HEK293 (cell line): Measurements from ENCODE around the gene OTOP3.

ENCODE experiments used
- CTCF ChIA-PET: fragments of 350-600 bp; formaldehyde crosslinking; extraction: SDS; loops from one replicate; lab custom pipeline; 2021; ENCODE audit warnings: antibody characterized with exemption; lab: Yijun Ruan, JAX
- POLR2A ChIA-PET: fragments of 300-600 bp; formaldehyde crosslinking; extraction: SDS; loops from one replicate; lab custom pipeline; 2020; ENCODE audit warnings: antibody characterized with exemption, inconsistent platforms; lab: Yijun Ruan, JAX
- H3K27ac ChIP-seq: fragments of 200-500 bp; sonication (Bioruptor generic); 2 replicates; pipeline ENCODE4 v1.5.1; 2014; ENCODE audit warnings: low read depth, low read length, control low read depth, inconsistent platforms; ENCODE audit errors: extremely low read depth
- H3K36me3 ChIP-seq, 2 experiments: fragments of 200-500 bp in 1 of 2; sonication (Bioruptor generic) in 1 of 2; 1 replicate in 1 of 2; 2 replicates in 1 of 2; pipeline ENCODE4 v1.5.1; 2014 to 2017; ENCODE audit warnings: inconsistent platforms in 2 of 2, low read length in 2 of 2; ENCODE audit not compliant: control insufficient read depth in 2 of 2, insufficient read depth in 1 of 2
- H3K4me1 ChIP-seq: fragments of 200-500 bp; sonication (Bioruptor generic); 2 replicates; pipeline ENCODE4 v1.5.1; 2014; ENCODE audit warnings: mild to moderate bottlenecking, low read length, inconsistent platforms; ENCODE audit not compliant: control insufficient read depth, insufficient read depth
- H3K4me3 ChIP-seq: 2 replicates; pipeline ENCODE4 v1.5.1; 2011; ENCODE audit warnings: low read depth, mild to moderate bottlenecking, control low read depth, low read length, moderate library complexity
- H3K9me3 ChIP-seq: fragments of 200-500 bp; sonication (Bioruptor generic); 2 replicates; pipeline ENCODE4 v1.5.1; 2014; ENCODE audit warnings: low read depth, low read length, inconsistent platforms; ENCODE audit not compliant: control insufficient read depth, insufficient read depth
- KLF17 ChIP-seq: fragments of 450-650 bp; formaldehyde crosslinking; IDR thresholded peaks from 2 replicates; pipeline ENCODE4 v1.5.1; 2016; ENCODE audit warnings: missing biosample characterization, missing genetic modification characterization
- RBAK ChIP-seq: fragments of 450-650 bp; formaldehyde crosslinking; IDR thresholded peaks from 2 replicates; pipeline ENCODE4 v1.5.1; 2016; ENCODE audit warnings: missing biosample characterization, missing genetic modification characterization
- SALL2 ChIP-seq: fragments of 450-650 bp; formaldehyde crosslinking; IDR thresholded peaks from 2 replicates; pipeline ENCODE4 v1.5.0; 2017; ENCODE audit warnings: missing biosample characterization, mild to moderate bottlenecking, missing genetic modification characterization, borderline replicate concordance
- YY2 ChIP-seq: fragments of 450-650 bp; formaldehyde crosslinking; IDR thresholded peaks from 2 replicates; pipeline ENCODE4 v1.5.1; 2016; ENCODE audit warnings: missing biosample characterization, missing genetic modification characterization
- ZNF132 ChIP-seq: fragments of 450-650 bp; formaldehyde crosslinking; IDR thresholded peaks from 2 replicates; pipeline ENCODE4 v1.5.1; 2017; ENCODE audit warnings: missing biosample characterization, missing genetic modification characterization, borderline replicate concordance
- ZNF18 ChIP-seq: fragments of 450-650 bp; formaldehyde crosslinking; IDR thresholded peaks from 2 replicates; pipeline ENCODE4 v1.5.1; 2016; ENCODE audit warnings: missing biosample characterization, missing genetic modification characterization
- ZNF214 ChIP-seq: fragments of 450-650 bp; formaldehyde crosslinking; IDR thresholded peaks from 2 replicates; pipeline ENCODE4 v1.5.1; 2017; ENCODE audit warnings: missing biosample characterization, mild to moderate bottlenecking, missing genetic modification characterization, borderline replicate concordance
- ZNF335 ChIP-seq: fragments of 450-650 bp; formaldehyde crosslinking; conservative IDR thresholded peaks from 2 replicates; pipeline ENCODE4 v1.5.1; 2016; ENCODE audit warnings: missing biosample characterization, missing genetic modification characterization
- ZNF354C ChIP-seq: fragments of 450-650 bp; formaldehyde crosslinking; IDR thresholded peaks from 2 replicates; pipeline ENCODE4 v1.5.1; 2016; ENCODE audit warnings: missing biosample characterization, missing genetic modification characterization, low read depth, borderline replicate concordance
- ZNF398 ChIP-seq: fragments of 450-650 bp; formaldehyde crosslinking; IDR thresholded peaks from 2 replicates; pipeline ENCODE4 v1.5.1; 2017; ENCODE audit warnings: missing biosample characterization, missing genetic modification characterization
- ZNF654 ChIP-seq: fragments of 450-650 bp; formaldehyde crosslinking; IDR thresholded peaks from 2 replicates; pipeline ENCODE4 v1.5.1; 2016; ENCODE audit warnings: low read depth, missing biosample characterization, missing genetic modification characterization
- TF ChIP-seq, protein P1 (sequence below): fragments of 450-650 bp; formaldehyde crosslinking; IDR thresholded peaks from 2 replicates; pipeline ENCODE4 v1.5.1; 2016; ENCODE audit warnings: missing biosample characterization, missing genetic modification characterization, borderline replicate concordance
- TF ChIP-seq, protein P2 (sequence below): fragments of 450-650 bp; formaldehyde crosslinking; IDR thresholded peaks from 2 replicates; pipeline ENCODE4 v1.5.1; 2016; ENCODE audit warnings: missing biosample characterization, missing genetic modification characterization

OTOP3 gene

DNA sequence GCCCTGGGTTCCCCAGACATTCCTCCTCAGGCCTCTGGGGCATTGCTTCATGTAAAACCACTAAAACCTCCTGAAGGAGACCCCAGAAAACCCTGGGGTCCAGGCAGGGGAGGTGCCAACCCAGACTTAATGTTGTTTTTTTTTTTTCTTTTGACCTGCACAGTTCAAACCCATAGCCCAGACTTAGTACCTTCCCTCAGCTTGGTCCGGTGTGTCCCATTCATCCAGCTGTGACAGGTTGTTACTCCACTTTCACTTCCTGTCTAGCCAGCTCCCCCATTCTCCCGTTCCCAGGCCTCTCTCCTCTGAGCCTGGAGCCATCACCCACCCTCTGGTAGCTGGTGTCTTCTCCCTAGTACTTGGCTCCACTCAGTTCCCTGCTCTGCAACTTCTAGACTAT is 56.5 kb downstream of the OTOP3 start (continued):
- TF ChIP-seq SALL2 (tag by site-specific recombination): no peak

DNA sequence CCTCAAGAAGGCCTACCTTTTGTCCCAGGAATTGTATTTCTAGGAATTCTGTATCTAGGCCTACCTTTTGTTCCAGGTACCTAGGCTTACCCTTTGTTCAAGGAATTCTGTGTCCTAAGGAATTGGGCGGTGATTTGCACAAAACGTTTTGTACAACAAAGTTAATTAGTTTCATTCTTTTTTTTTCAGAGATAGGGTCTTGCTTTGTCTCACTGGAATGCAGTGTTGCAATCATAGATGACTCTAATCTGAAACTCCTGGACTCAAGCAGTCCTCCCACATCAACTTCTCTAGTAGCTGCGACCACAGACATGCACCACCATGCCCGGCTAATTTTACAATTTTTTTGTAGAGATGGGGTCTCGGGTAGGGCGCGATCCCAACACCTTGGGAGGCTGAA is 58.7 kb downstream of the OTOP3 start:
- H3K4me3 ChIP-seq: no peak overlapping the region
- POLR2A ChIA-PET: interaction anchor here (0.6 to 1.5 kb wide), 4 partner anchors 12 to 129 kb away, joined by 3 to 5 read pairs (median 4); no protein-coding TSS in a partner anchor
- H3K9me3 ChIP-seq: no peaks in the 10 kb centered on the region
- CTCF ChIA-PET: interaction anchor here (0.6 to 3.8 kb wide), 7 partner anchors 9 to 419 kb away, joined by 3 to 18 read pairs (median 4); no protein-coding TSS in a partner anchor
- TF ChIP-seq ZNF214 (tag by site-specific recombination): no peak
- TF ChIP-seq, protein P1, sequence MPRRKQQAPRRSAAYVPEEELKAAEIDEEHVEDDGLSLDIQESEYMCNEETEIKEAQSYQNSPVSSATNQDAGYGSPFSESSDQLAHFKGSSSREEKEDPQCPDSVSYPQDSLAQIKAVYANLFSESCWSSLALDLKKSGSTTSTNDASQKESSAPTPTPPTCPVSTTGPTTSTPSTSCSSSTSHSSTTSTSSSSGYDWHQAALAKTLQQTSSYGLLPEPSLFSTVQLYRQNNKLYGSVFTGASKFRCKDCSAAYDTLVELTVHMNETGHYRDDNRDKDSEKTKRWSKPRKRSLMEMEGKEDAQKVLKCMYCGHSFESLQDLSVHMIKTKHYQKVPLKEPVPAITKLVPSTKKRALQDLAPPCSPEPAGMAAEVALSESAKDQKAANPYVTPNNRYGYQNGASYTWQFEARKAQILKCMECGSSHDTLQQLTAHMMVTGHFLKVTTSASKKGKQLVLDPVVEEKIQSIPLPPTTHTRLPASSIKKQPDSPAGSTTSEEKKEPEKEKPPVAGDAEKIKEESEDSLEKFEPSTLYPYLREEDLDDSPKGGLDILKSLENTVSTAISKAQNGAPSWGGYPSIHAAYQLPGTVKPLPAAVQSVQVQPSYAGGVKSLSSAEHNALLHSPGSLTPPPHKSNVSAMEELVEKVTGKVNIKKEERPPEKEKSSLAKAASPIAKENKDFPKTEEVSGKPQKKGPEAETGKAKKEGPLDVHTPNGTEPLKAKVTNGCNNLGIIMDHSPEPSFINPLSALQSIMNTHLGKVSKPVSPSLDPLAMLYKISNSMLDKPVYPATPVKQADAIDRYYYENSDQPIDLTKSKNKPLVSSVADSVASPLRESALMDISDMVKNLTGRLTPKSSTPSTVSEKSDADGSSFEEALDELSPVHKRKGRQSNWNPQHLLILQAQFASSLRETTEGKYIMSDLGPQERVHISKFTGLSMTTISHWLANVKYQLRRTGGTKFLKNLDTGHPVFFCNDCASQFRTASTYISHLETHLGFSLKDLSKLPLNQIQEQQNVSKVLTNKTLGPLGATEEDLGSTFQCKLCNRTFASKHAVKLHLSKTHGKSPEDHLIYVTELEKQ (tag by site-specific recombination): no peak
- TF ChIP-seq RBAK (tag by site-specific recombination): no peak
- TF ChIP-seq ZNF654 (tag by site-specific recombination): no peak
- TF ChIP-seq ZNF18: no peak
- no peak for TF ChIP-seq ZNF354C (tag by site-specific recombination)
- TF ChIP-seq ZNF335: no peak
- TF ChIP-seq KLF17: no peak
- TF ChIP-seq ZNF398: no peak
- TF ChIP-seq ZNF132 (tag by site-specific recombination): no peak
- no peak for TF ChIP-seq YY2 (tag by site-specific recombination)
- TF ChIP-seq, protein P2, sequence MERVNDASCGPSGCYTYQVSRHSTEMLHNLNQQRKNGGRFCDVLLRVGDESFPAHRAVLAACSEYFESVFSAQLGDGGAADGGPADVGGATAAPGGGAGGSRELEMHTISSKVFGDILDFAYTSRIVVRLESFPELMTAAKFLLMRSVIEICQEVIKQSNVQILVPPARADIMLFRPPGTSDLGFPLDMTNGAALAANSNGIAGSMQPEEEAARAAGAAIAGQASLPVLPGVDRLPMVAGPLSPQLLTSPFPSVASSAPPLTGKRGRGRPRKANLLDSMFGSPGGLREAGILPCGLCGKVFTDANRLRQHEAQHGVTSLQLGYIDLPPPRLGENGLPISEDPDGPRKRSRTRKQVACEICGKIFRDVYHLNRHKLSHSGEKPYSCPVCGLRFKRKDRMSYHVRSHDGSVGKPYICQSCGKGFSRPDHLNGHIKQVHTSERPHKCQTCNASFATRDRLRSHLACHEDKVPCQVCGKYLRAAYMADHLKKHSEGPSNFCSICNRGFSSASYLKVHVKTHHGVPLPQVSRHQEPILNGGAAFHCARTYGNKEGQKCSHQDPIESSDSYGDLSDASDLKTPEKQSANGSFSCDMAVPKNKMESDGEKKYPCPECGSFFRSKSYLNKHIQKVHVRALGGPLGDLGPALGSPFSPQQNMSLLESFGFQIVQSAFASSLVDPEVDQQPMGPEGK (tag by site-specific recombination): no peak
- TF ChIP-seq, all 188 proteins: peak for 0
- no peaks in the 10 kb centered on the region for H3K4me1 ChIP-seq
- no peak overlapping the region for H3K27ac ChIP-seq
- H3K36me3 ChIP-seq: peaks cover 0 to 9% of the 10 kb centered on the region in 2 experiments; a peak in 2 of 3 replicates
